ENCODE measurements around the gene REC114.
"Not testable (repeated sequence)": the region's sequence is repeated elsewhere in the genome, so short reads cannot be mapped to it uniquely, and the experiment has no call there.

REC114 gene

GRCh38 chr15:73431329-73431728 is 11.6 kb upstream of the REC114 start:
- not testable (repeated sequence) for H3K4me2 ChIP-seq (ENCODE audit: low read length); H3K4me1 ChIP-seq (ENCODE audit: control insufficient read depth, insufficient read depth, low read length); H3K4me3 ChIP-seq (ENCODE audit: low read length); H3K36me3 ChIP-seq (ENCODE audit: insufficient read depth, low read length); H3K9ac ChIP-seq (ENCODE audit: low read depth, low read length); H3K9me3 ChIP-seq (replicated peaks; ENCODE audit: low read length)
- peaks cover 38% of the 10 kb centered on the region for H3K27me3 ChIP-seq (ENCODE audit: control insufficient read depth, insufficient read depth, low read length)

DNA sequence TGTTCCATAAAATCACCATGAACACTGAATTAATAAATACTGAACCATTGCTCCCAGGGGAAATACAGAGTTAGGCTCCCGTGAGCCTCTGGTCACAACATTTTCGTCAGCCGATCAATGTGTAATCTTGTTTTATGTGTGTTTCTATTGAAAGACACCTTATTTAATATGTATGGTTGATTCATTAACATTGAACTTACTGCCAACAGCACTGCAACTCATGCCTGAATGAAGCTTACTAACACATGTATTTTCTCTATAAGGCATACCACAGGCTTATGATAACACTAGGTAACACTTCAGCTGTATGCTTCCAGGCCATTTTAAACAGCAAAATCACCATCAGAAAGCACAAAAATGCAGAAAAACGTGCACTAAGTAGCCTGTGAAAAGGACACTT is 9.1 kb upstream of the REC114 start:
- no peak overlapping the region for H3K4me3 ChIP-seq (ENCODE audit: low read length)

DNA sequence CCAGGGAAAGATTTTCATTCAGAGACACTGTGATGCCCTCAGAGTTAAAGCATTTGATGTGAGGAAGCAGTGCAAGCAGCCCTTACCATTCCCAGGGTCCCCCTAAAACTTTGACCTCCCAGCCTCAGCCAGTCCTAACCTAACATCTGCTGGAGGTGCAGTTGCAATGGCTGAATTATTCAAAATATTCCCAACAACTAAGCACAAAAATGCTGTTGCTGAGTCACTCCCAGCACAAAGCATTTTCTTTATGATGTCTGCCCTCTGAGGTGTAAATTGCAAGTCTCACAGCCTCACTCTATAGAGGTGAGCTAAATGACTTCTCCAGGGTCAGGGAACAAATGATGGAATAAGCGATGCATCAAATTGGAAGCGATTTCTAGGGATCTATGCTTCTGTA is 6.4 kb upstream of the REC114 start:
- no peak overlapping the region for H3K4me2 ChIP-seq (ENCODE audit: low read length)
- H3K4me3 ChIP-seq (ENCODE audit: low read length) = no peak overlapping the region
- H3K36me3 ChIP-seq (ENCODE audit: insufficient read depth, low read length) = no peaks in the 10 kb centered on the region
- H3K9me3 ChIP-seq (replicated peaks; ENCODE audit: low read length) = no peaks in the 10 kb centered on the region
- H3K9ac ChIP-seq (ENCODE audit: low read depth, low read length) = no peak overlapping the region
- no peaks in the 10 kb centered on the region for H3K4me1 ChIP-seq (ENCODE audit: control insufficient read depth, insufficient read depth, low read length)
- H3K27me3 ChIP-seq (ENCODE audit: control insufficient read depth, insufficient read depth, low read length) = peaks cover 47% of the 10 kb centered on the region

More for the DNA sequence above, 9.1 kb upstream of the REC114 start:
- Histone ChIP-seq H3K36me3 (ENCODE audit: insufficient read depth, low read length) (no peaks in the 10 kb centered on the region), H3K27me3 (ENCODE audit: control insufficient read depth, insufficient read depth, low read length) (peaks cover 50% of the 10 kb centered on the region), H3K4me2 (ENCODE audit: low read length) (no peak overlapping the region), H3K9ac (ENCODE audit: low read depth, low read length) (no peak overlapping the region), H3K4me1 (ENCODE audit: control insufficient read depth, insufficient read depth, low read length) (no peaks in the 10 kb centered on the region), H3K9me3 (replicated peaks; ENCODE audit: low read length) (no peaks in the 10 kb centered on the region)

DNA sequence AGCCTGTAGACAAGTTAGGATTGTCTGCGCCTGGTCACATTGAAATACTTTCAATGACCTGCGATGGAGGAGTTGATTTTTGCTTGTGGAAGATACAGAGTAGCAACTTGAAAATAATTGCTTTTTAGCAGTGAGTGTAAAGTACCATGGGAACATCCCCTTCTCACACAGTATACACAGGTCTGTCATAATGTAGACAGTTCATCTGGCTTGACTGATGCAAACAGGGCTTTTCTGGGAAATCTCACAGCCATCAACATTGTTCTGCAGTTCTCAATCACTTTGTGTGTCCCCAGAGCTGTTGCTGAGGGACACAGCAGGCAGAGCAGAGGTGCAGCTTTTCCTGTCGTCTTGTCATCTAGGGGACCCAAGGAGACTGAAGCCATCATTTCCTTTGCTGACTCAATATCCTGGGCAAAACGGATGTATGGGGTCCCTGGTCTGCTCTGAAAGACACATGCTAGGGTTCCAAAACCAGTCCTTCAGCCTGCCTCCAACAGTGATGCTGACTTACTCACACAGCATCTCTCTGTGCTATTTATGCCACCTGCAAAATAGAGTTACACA is 5.3 kb upstream of the REC114 start:
- no peaks in the 10 kb centered on the region for H3K4me1 ChIP-seq (ENCODE audit: control insufficient read depth, insufficient read depth, low read length)
- H3K9ac ChIP-seq (ENCODE audit: low read depth, low read length) = no peak overlapping the region
- no peaks in the 10 kb centered on the region for H3K9me3 ChIP-seq (replicated peaks; ENCODE audit: low read length)
- peaks cover 49% of the 10 kb centered on the region for H3K27me3 ChIP-seq (ENCODE audit: control insufficient read depth, insufficient read depth, low read length)
- no peaks in the 10 kb centered on the region for H3K36me3 ChIP-seq (ENCODE audit: insufficient read depth, low read length)
- no peak overlapping the region for H3K4me3 ChIP-seq (ENCODE audit: low read length)
- H3K4me2 ChIP-seq (ENCODE audit: low read length) = no peak overlapping the region

DNA sequence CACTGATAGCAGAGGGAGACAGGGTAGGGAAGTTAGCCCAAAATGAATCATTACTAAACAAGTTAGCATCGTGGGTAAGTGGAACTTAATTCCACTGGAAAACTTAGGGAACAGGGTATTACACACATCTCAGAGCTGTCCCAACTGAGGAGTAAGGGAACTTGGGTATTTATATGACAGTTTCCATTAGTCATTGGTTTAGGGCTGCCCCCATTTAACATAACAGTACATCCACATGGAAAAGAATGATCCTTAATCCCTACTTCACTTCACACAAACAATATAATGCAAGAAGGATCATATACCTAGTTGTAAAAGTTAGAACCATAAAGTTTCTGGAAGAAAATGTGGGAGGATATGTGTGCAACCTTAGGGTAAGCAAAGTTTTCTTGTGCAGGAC is 4.3 kb upstream of the REC114 start:
- no peaks in the 10 kb centered on the region for H3K9me3 ChIP-seq (replicated peaks; ENCODE audit: low read length)
- no peak overlapping the region for H3K4me3 ChIP-seq (ENCODE audit: low read length)
- H3K4me2 ChIP-seq (ENCODE audit: low read length) = no peak overlapping the region
- H3K4me1 ChIP-seq (ENCODE audit: control insufficient read depth, insufficient read depth, low read length) = no peaks in the 10 kb centered on the region
- peaks cover 49% of the 10 kb centered on the region for H3K27me3 ChIP-seq (ENCODE audit: control insufficient read depth, insufficient read depth, low read length)
- no peak overlapping the region for H3K9ac ChIP-seq (ENCODE audit: low read depth, low read length)
- no peaks in the 10 kb centered on the region for H3K36me3 ChIP-seq (ENCODE audit: insufficient read depth, low read length)

DNA sequence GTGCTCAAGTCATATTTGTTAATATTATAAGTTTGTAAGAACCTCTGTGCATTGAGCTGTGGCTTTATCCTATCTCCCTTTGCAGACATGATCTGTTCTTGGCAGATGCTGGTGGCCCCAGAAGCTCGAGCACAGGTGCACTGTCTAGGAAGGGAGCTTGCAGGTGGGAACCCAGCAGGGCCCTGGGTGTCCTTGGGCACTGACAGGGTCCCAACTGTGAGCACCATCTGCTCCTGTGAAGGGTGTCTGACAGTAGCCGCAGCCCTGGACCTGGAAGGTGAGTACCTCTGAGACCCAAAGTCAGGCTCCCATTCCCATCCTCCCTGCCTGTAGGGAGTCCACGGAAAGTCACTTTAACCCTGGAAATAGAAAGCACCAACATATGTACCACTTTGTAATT is 2.4 kb upstream of the REC114 start:
- no peak overlapping the region for H3K4me3 ChIP-seq (ENCODE audit: low read length)
- no peak overlapping the region for H3K9ac ChIP-seq (ENCODE audit: low read depth, low read length)
- no peaks in the 10 kb centered on the region for H3K36me3 ChIP-seq (ENCODE audit: insufficient read depth, low read length)
- H3K9me3 ChIP-seq (replicated peaks; ENCODE audit: low read length) = no peaks in the 10 kb centered on the region
- H3K4me2 ChIP-seq (ENCODE audit: low read length) = no peak overlapping the region
- peaks cover 44% of the 10 kb centered on the region for H3K27me3 ChIP-seq (ENCODE audit: control insufficient read depth, insufficient read depth, low read length)
- H3K4me1 ChIP-seq (ENCODE audit: control insufficient read depth, insufficient read depth, low read length) = no peaks in the 10 kb centered on the region

DNA sequence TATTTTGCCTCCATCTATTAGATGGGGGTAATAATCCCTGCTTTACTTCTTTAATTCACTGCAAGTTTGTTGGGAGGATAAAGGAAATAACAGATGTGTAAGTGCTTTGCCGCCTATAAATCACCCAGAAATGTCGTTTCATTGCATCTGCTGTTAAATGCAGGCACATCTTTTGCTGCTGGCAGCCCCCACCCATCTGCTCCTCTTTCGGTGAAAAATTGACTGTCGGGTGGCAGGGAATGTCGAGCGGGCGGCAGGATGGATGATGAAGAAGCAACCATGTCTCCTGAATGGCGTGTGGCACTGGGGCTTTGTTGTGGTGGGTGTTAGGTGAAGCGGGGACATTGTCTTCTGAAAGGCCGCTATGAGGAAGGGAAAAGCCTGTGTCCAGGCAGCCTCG is 543 bp upstream of the REC114 start:
- no peak overlapping the region for H3K4me2 ChIP-seq (ENCODE audit: low read length)
- H3K4me3 ChIP-seq (ENCODE audit: low read length) = no peak overlapping the region
- peaks cover 31% of the 10 kb centered on the region for H3K27me3 ChIP-seq (ENCODE audit: control insufficient read depth, insufficient read depth, low read length)
- H3K9ac ChIP-seq (ENCODE audit: low read depth, low read length) = no peak overlapping the region
- no peaks in the 10 kb centered on the region for H3K4me1 ChIP-seq (ENCODE audit: control insufficient read depth, insufficient read depth, low read length)
- H3K36me3 ChIP-seq (ENCODE audit: insufficient read depth, low read length) = no peaks in the 10 kb centered on the region
- H3K9me3 ChIP-seq (replicated peaks; ENCODE audit: low read length) = no peaks in the 10 kb centered on the region

GRCh38 chr15:73447471-73447870 is 4.5 kb downstream of the REC114 start:
- H3K36me3 ChIP-seq (ENCODE audit: insufficient read depth, low read length); H3K4me2 ChIP-seq (ENCODE audit: low read length); H3K4me3 ChIP-seq (ENCODE audit: low read length); H3K9ac ChIP-seq (ENCODE audit: low read depth, low read length); H3K27me3 ChIP-seq (ENCODE audit: control insufficient read depth, insufficient read depth, low read length); H3K4me1 ChIP-seq (ENCODE audit: control insufficient read depth, insufficient read depth, low read length); H3K9me3 ChIP-seq (replicated peaks; ENCODE audit: low read length): not testable (repeated sequence)

DNA sequence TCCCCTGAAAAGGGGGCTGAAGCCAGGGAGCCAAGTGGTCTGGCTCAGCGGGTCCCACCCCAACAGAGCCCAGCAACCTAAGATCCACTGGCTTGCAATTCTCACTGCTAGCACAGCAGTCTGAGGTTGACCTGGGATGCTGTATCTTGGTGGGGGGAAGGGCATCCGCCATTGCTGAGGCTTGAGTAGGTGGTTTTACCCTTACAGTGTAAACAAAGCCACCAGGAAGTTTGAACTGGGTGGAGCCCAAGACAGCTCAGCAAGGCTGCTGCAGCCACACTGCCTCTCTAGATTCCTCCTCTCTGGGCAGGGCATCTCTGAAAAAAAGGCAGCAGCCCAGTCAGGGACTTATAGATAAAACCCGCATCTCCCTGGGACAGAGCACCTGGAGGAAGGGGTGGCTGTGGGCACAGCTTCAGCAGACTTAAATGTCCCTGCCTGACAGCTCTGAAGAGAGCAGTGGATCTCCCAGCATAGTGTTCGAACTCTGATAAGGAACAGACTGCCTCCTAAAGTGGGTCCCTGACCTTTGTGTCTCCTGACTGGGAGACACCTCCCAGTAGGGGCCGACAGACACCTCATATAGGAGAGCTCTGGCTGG is 5.3 kb downstream of the REC114 start:
- not testable (repeated sequence) for H3K9ac ChIP-seq (ENCODE audit: low read depth, low read length); H3K4me3 ChIP-seq (ENCODE audit: low read length); H3K4me1 ChIP-seq (ENCODE audit: control insufficient read depth, insufficient read depth, low read length); H3K4me2 ChIP-seq (ENCODE audit: low read length); H3K36me3 ChIP-seq (ENCODE audit: insufficient read depth, low read length); H3K27me3 ChIP-seq (ENCODE audit: control insufficient read depth, insufficient read depth, low read length); H3K9me3 ChIP-seq (replicated peaks; ENCODE audit: low read length)

GRCh38 chr15:73449980-73450379 is 7.0 kb downstream of the REC114 start:
- H3K36me3 ChIP-seq (ENCODE audit: insufficient read depth, low read length); H3K9me3 ChIP-seq (replicated peaks; ENCODE audit: low read length); H3K4me3 ChIP-seq (ENCODE audit: low read length); H3K27me3 ChIP-seq (ENCODE audit: control insufficient read depth, insufficient read depth, low read length); H3K4me2 ChIP-seq (ENCODE audit: low read length); H3K4me1 ChIP-seq (ENCODE audit: control insufficient read depth, insufficient read depth, low read length); H3K9ac ChIP-seq (ENCODE audit: low read depth, low read length): not testable (repeated sequence)

DNA sequence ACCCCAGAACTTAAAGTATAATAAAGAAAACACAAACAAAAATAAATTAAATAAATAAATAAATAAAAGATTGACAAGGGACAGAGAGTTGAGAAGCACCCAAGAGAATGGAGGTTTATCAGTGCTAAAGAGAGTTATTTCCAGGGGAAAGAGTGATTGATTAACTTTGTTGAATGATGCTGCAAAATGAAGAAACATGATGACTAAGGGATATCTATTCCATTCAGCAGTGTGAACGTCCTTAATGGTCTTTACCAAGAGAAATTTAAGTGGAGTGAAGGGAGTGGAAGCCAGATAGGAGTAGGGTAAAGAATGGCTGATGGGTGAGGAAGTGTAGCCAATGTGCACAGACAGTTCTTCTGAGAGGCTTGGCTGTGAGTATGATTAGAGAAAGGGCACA is 11.1 kb downstream of the REC114 start:
- Histone ChIP-seq H3K27me3 (ENCODE audit: control insufficient read depth, insufficient read depth, low read length) (peaks cover 19% of the 10 kb centered on the region), H3K9me3 (replicated peaks; ENCODE audit: low read length) (no peaks in the 10 kb centered on the region), H3K9ac (ENCODE audit: low read depth, low read length) (no peak overlapping the region), H3K4me2 (ENCODE audit: low read length) (no peak overlapping the region), H3K36me3 (ENCODE audit: insufficient read depth, low read length) (no peaks in the 10 kb centered on the region), H3K4me3 (ENCODE audit: low read length) (no peak overlapping the region), H3K4me1 (ENCODE audit: control insufficient read depth, insufficient read depth, low read length) (no peaks in the 10 kb centered on the region)

- Histone ChIP-seq H3K36me3 (ENCODE audit: insufficient read depth, low read length) (no peaks in the 10 kb centered on the region), H3K4me3 (ENCODE audit: low read length) (no peak overlapping the region), H3K4me1 (ENCODE audit: control insufficient read depth, insufficient read depth, low read length) (no peaks in the 10 kb centered on the region), H3K9ac (ENCODE audit: low read depth, low read length) (no peak overlapping the region), H3K27me3 (ENCODE audit: control insufficient read depth, insufficient read depth, low read length) (peaks cover 24% of the 10 kb centered on the region), H3K4me2 (ENCODE audit: low read length) (no peak overlapping the region), H3K9me3 (replicated peaks; ENCODE audit: low read length) (no peaks in the 10 kb centered on the region)
Observed at GRCh38 chr15:73455876-73456275, 12.9 kb downstream of the REC114 start.

Data from skeletal muscle satellite cell (primary cell).